HG03432 (cell line): ENCODE data around the gene BNIP2.
"Not testable (repeated sequence)": the region's sequence is repeated elsewhere in the genome, so short reads cannot be mapped to it uniquely, and the experiment has no call there.

Experiments used
- ATAC-seq: cut with Tn5 transposase; IDR thresholded peaks from one replicate; pipeline ENCODE4 v1.9.1; 2021; ENCODE audit warnings: mild to moderate bottlenecking, moderate library complexity; ENCODE audit not compliant: unreplicated experiment

BNIP2 gene

GRCh38 chr15:59642351-59642750 lies 46.8 kb downstream of the BNIP2 start:
- no peak for ATAC-seq

- ATAC-seq: not testable (repeated sequence)
These were observed 51.6 kb downstream of the BNIP2 start for GRCh38 chr15:59637507-59637906.

GRCh38 chr15:59636184-59636583 lies 52.9 kb downstream of the BNIP2 start:
- ATAC-seq: no peak

- no peak for ATAC-seq
These were observed 56.4 kb downstream of the BNIP2 start for GRCh38 chr15:59632714-59633113.

GRCh38 chr15:59622289-59622688 lies 66.8 kb downstream of the BNIP2 start:
- peak; percentile 67 for ATAC-seq

- ATAC-seq: no peak
These were observed 70.7 kb downstream of the BNIP2 start for GRCh38 chr15:59618406-59618805.

GRCh38 chr15:59616379-59616778 lies 72.7 kb downstream of the BNIP2 start:
- ATAC-seq: no peak

GRCh38 chr15:59615661-59616060 lies 73.5 kb downstream of the BNIP2 start:
- ATAC-seq: no peak

GRCh38 chr15:59614153-59614552 lies 75.0 kb downstream of the BNIP2 start:
- ATAC-seq: no peak

GRCh38 chr15:59611276-59612260 lies 77.6 kb downstream of the BNIP2 start, which contains the start of gene GCNT3:
Gene GCNT3, plus strand, starts transcription at chr15:59611783. Its CDS starts 6,456 bp downstream, at chr15:59618239.
- ATAC-seq: no peak

GRCh38 chr15:59609730-59610712 lies 79.1 kb downstream of the BNIP2 start:
- no peak for ATAC-seq
